NCI-H2171 treated with DMSO at 0.1 percent for 48 hours (cell line): ENCODE data around the gene MTHFD1L.
"Not testable (repeated sequence)": the region's sequence is repeated elsewhere in the genome, so short reads cannot be mapped to it uniquely, and the experiment has no call there.

Source experiments
- DNase-seq: peaks from one replicate; lab custom pipeline; 2025; lab: John Stamatoyannopoulos, UW

The MTHFD1L gene

DNA sequence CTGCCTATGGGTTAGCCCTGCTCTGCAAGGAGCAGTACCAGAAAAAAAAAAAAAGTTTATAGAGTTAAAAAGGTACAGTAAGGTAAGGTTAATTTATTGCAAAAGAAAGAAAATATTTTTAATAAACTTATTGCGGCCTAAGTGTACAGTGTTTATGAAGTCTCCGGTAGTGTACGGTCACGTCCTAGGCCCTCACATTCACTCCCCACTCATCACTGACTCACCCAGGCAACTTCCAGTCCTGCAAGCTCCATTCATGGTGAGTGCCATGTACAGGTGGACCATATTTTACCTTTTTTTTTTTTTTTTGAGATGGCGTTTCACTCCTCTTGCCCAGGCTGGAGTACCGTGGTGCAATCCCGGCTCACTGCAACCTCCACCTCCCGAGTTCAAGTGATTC lies 258.1 kb downstream of the MTHFD1L start:
- DNase-seq: not testable (repeated sequence)

DNA sequence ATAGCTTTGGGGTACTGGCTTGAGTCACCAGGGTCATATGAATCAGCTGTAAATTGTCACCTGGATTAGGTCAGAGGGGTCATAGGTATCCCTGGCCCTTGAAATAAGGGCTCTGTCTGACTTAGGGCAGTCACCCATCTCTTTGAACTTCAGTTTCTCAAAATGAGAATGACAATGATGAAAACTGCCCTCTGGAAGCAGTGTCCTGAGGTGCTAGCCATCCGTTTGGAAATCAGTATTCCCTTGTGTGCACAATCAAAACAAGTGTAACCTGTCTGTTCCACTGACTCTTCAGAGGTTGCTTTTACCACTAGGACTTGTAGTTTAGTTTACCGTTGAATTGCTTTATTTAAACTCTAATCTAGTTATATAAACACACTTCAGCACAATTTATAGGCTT lies 259.7 kb downstream of the MTHFD1L start:
- DNase-seq: not testable (repeated sequence)

DNA sequence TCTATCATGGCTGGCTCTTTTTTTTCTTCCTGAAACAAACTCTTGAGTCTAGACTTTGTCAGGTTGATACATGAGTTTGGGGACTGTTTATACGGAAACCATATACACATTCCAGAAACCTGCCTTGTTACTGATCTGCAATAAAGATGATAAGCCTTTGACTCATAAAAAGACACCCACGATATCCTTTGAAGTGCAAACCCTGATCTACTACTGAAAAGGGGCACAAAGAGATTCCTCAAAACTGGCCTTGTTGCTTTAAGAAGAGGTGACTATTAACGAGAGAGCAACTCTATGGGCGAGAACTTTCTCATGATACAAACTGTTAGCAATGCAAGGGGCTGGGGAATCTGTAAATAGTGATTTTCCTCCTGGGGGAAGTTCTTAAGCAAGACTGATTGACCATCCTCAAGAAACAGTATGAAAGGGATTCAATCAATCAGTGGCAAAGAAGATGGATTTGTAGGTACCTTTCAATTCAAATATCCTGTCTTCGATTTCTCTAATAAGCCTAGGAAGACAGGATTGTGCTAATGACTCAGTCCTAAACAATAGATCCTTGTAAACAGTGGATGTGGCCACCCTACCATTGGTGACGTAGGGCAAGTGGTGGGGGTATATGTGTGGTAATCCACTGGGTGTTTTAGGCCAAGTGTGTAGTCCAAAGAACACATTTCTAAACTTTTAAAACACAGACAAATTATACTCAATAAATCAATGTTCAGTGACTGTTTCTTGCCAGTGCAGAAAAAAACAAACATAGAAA lies 260.3 kb downstream of the MTHFD1L start:
- not testable (repeated sequence) for DNase-seq

DNA sequence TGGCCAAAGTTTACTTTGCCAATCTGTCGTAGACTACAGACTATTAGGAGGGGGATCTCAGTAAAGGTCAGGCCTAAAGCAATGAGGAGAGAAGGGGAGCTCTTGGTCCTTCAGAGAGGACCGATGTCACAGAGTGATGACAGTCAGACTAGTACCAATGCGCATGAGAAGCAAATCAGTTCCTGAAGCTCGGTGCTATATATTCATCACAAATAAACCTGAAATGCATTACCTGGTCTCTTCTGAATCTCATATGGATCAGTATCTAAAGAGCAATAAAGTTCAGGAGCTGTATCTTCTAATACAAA lies 260.9 kb downstream of the MTHFD1L start:
- not testable (repeated sequence) for DNase-seq

DNA sequence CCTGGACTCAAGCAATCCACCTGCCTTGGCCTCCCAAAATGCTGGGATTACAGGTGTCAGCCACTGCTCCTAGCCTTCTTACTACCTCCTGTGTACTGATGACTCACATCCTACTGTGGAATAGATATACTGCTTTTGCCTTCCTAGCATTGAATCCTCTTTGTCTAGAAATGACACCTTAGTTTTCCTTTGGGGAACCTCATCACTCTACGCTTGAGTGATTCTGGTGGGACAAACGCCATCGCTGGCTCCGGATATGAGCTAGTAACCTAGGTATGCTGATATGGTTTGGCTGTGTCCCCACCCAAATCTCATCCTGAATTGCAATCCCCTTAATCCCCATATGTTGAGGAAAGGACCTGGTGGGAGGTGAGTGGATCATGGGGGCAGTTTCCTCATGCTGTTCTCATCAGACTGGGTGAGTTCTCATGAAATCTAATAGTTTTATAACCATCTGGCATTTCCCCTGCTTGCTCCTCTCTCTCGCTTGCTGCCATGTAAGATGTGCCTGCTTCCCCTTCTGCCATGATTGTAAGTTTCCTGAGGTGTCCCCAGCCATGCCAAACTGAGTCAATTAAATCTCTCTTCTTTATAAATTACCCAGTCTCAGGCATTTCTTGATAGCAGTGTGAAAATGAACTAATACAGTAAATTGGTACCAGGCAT lies 261.8 kb downstream of the MTHFD1L start:
- DNase-seq: not testable (repeated sequence)

DNA sequence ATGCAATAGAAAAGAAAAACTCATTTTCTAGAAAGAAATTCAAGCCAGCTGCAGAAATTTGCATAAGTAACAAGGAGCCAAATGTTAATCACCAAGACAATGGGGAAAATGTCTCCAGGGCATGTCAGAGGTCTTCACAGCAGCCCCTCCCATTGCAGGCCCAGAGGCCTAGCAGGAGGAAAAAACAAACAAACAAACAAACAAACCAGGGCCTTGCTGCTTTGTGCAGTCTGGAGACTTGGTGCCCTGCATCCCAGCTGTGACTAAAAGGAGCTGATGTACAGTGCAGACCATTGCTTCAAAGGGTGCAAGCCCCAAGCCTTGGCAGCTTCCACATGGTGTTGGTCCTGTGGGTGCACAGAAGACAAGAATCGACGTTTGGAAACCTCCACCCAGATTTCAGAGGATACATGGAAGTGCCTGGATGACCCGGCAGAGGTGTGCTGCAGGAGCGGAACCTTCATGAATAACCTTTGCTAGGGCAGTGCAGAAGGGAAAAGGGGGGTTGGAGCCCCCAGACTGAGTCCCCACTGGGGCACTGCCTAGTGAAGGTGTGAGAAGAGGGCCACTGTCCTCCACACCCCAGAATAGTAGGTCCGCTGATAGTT lies 263.4 kb downstream of the MTHFD1L start:
- DNase-seq: no peak

DNA sequence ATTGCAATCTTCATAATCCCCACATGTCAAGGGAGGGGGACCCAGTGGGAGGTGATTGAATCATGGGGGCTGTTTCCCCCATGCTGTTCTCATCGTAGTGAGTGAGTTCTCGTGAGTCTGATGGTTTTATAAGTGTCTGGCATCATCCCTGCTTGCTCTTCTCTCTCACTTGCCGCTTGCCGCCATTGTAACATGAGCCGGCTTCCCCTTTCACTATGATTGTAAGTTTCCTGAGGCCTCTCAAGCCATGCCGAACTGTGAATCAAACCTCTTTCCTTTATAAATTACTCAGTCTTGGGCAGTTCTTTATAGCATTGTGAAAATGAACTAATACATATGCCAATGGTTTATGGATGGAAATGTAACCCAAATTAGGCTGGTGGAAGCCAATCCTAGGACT lies 264.8 kb downstream of the MTHFD1L start:
- DNase-seq: no peak

DNA sequence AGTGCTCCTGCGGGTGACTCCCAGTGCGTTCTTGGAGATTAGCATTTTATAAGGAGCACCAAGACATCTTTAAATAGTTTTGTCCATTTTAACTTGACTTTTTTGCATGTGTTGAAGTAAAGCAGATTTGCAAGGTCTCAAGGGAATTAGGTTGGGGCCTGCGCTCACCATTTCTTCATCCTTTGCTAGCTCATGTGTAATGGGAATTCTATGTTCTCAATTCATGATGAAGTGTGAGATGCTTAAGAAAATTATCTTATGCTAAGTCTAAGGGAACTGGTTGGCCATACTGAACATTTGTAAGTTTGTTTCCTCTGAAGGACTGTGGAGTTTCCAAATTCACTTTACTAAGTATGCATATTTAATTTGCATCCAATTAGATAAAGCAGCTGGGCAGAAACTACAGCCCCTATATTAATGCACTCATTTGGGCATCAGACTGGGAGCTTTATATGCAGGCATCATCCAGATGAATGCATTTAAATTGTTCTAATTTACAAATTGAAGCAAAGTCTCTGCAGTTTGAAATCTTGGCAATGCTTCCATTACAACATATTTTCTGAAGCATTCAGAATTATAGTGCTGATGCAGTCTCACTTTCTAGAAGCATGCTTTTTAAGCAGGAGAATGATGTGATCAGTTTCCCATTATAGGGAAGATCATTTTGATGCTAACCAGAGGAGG lies 266.0 kb downstream of the MTHFD1L start:
- DNase-seq: no peak

DNA sequence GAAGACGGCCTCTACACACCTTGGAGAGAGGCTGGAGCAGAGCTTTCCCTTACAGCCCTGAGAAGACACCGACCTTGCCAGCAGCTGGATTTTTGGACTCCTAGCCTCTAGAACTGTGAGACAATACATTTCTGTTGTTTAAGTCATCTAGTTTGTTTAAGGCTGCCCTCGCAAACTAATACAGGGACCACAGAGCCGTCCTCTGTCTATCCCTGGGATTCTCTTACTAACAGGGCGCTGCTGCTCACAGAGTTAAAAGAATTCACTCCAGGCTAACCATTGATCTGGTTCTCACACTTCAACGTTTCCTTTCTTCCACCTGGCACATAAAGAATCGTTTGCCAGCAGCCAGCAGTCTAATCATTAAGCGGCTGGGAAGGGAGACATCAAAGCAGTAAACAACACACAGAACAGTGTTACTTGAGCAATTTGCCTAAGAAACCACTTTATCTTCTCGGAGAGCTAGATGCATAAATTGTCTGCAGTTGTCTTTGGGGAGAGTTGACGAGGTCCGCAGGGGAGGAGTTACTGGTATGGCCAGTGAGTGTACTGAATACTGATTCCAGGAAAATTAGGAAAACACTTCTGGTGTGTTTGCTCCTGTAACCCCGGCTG lies 270.7 kb downstream of the MTHFD1L start:
- DNase-seq: no peak

DNA sequence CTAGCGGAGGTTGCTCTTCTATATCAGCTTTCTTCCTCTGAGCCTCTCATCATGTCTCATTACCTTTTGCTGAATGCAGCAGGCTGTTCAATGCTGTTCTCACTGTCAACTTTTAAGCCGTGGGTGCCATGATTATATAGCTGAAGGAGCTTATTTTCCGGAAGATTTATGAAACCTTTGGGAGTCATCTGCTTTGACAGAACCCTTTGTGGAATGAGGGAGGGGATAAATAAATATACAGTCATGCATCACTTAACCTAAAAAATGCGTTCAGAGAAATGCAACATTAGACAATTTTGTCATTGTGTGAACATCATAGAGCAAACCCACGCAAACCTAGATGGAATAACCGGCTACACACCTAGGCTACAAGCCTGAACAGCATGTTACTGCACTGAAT lies 272.0 kb downstream of the MTHFD1L start:
- DNase-seq: no peak

DNA sequence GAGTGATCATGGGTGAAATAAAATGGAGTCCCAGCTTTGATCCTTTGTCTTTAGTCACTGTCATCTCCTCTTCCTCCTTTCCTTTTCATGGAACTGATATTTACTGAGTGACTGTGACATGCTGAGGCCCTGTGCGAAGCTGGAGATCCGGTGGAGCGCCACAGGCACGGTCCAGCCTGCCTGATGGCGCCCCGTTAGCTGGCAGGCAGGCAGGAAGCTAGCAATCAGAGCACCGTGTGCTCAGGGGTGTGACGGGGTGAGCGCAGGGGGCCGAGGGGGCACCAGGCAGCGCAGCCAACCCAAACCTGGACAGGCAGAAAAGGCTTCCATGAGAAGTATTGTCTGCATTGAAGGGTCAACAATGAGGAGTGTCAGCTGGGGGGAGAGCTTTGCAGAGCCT lies 274.0 kb downstream of the MTHFD1L start:
- no peak for DNase-seq

DNA sequence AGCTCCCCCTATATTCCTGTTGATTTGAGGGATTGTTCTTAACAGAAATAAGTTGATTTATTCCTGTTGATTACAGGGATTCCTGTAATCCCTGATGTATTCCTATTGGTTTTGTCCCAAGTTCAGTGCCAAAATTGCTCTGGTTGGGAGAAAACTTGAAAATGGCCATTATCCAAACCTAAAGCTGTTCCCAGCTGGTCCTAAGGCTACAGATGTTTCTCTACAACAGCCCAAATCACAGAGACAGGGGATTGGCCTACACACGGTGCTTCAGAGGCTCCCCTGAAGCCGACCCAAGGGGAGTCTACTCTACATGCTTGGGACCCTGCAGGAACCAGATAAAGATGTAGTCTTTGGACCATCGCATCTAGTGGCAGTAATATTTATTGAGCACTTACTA lies 275.3 kb downstream of the MTHFD1L start:
- no peak for DNase-seq

DNA sequence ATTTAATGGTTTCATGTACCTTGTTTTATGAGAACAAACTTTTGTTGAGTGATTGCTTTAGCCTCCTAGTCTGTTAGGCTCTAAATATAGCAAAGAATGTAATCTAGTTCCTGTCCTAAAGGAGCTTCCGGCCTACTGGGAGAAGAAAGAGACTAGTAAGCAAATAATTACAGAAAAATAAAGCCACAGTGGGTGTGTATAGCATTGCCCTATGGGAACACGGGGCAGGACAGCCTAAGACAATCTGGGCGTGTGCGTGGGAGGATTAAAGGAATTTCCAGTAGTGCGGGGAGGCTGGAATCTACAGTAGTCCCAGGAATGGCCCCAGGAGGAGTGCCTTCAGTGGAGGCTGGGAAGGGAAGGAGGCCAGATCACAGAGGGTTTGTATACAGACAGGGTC lies 276.2 kb downstream of the MTHFD1L start:
- DNase-seq: no peak

DNA sequence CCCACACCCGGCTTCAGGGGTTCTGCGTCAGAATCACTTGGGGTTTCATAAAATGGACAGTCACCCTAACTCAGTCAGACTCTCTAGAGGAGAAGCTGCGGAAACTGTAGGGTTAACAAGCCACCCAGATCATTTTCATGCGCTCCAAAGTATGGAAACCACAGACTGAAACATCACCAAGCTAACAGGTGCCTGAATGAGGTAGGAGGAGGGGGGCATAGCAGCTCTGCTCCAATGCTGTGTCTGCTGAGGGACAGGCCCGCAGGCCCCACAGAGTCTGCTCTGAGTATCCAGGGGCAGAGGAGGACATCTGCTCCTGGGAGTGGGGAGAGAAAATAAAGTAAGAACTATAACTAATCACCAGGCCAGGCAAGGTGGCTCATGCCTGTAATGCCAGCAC lies 277.2 kb downstream of the MTHFD1L start:
- no peak for DNase-seq

DNA sequence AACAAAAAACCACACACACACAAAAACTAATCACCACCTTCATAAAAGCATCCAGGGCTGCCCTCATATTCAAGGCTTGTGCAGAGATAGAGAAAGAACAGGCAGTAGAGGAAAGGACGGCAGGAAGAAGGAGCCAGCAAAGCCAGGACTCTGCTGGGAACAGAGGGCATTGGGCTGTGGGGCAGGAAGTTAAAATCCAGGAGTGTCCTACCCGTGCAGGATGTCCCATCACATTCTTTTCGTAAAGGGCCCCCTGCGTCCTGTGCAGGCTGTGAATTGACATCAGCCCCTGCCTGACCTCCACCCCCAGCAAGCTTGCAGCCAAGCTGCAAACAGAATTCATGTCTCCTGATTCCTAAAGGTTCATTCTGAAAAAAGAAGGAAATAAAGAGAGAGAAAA lies 277.8 kb downstream of the MTHFD1L start:
- DNase-seq: no peak

DNA sequence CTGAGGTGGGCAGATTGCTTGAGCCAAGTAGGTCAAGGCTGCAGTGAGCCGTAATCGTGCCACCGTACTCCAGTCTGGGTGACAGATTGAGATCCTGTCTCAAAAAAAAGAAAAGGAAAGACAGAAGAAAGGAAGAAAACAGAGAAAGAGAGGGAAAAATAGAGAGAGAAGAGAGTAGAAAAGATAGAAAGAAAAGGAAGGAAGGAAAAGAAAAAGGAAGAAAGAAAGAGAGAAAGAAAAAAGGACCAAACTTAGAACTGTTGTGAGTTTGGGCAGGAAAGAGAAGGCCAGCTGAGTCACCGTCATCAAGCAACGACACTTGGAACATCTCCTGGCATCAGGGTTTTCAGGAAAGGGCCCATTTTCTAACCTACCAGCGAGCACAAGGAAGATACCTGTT lies 278.3 kb downstream of the MTHFD1L start:
- DNase-seq: no peak

DNA sequence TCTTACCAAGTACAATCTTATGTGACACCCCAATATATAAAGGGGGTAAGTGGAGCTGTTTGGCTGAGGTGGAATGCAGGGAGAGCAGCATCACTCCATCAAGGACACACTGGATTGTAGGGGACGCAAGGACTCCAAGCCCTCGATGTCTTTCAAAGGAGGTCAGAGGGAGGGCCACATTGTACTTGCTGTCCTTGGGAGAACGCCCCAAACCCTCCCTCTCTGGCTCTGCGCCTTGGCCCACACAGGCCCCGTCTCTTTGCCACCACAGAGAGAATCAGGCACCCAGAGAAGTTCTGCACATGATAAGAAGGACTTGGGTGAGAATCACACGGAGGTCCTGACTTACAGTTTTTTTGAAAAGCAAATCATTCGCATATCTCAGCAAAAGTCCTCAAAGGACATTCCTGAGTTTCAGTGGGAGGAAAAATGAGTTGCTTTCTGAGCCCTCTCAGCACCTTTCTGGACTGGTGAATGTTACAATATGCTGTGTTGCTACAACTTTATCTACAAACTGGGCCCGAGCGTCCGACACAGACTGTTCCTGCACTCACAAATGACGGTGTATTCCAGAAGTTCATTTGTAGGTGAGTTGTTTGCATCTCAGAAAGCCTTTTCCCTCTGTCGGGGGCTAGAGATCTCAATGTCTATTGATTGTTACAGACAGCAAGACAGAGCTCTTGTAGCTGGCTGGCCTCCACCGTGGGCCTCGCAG lies 281.8 kb downstream of the MTHFD1L start:
- no peak for DNase-seq

DNA sequence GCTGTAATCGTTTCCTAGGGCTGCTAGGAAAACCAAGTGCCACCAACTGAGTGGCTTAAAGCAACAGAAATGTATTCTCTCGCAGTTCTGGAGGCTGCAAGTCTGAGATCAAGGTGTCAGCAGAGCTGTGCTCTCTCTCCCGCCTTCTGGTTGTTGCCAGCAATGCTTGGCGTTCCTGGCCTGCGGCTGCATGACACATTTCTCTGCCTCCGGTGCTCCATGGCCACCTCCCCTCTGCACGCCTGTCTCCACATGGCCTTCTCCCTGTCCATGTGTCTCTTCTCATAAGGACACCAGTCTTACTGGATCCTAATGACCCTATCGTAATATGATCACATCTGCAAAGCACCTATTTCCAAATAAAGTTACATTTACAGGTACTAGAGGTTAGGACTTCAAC lies 282.6 kb downstream of the MTHFD1L start:
- no peak for DNase-seq

DNA sequence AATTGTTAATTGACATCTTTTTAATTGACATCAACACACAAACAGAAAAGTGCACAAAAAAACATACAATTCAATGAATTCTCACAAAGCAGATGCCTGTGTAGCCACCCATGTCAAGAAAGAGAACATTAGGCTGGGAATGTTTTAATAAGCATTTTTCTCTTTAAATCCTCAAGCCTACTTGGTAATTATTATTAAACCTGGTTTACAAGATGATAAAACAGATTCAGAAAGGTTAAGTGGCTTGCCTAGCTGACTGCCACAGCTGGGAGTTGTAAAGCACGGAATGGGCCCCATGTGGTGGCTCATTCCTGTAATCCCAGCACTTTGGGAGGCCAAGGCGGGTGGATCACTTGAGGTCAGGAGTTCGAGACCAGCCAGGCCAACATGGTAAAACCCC lies 284.3 kb downstream of the MTHFD1L start:
- DNase-seq: no peak
